KMS-11 (cell line): ENCODE results near the gene MTMR12.

Source experiments
- H2AFZ ChIP-seq: fragments of 200-600 bp; sonication (generic); 2 replicates; pipeline ENCODE4 v1.6.1; 2016; ENCODE audit warnings: antibody characterized with exemption, mixed run types, low read depth
- H3K27ac ChIP-seq: fragments of 200-600 bp; sonication (generic); 2 replicates; pipeline ENCODE4 v1.6.1; 2016; ENCODE audit warnings: mild to moderate bottlenecking, mixed run types
- H3K27me3 ChIP-seq: fragments of 200-600 bp; sonication (generic); 2 replicates; pipeline ENCODE4 v1.6.1; 2017; ENCODE audit warnings: mild to moderate bottlenecking, low read depth, mixed run types, moderate library complexity; ENCODE audit not compliant: insufficient read depth
- H3K36me3 ChIP-seq: fragments of 200-600 bp; sonication (generic); 2 replicates; pipeline ENCODE4 v1.6.1; 2017; ENCODE audit warnings: mild to moderate bottlenecking, mixed run types; ENCODE audit not compliant: insufficient read depth
- H3K4me1 ChIP-seq: fragments of 200-600 bp; sonication (generic); 2 replicates; pipeline ENCODE4 v1.6.1; 2016; ENCODE audit warnings: mild to moderate bottlenecking, low read depth, mixed run types; ENCODE audit not compliant: poor library complexity, severe bottlenecking
- H3K4me2 ChIP-seq: fragments of 200-600 bp; sonication (generic); 2 replicates; pipeline ENCODE4 v1.7.0; 2016; ENCODE audit warnings: mild to moderate bottlenecking, mixed run types
- H3K4me3 ChIP-seq: fragments of 200-600 bp; sonication (generic); IDR thresholded peaks from 2 replicates; pipeline ENCODE4 v1.6.1; 2017; ENCODE audit warnings: low read depth, low read length, mixed read lengths; ENCODE audit not compliant: insufficient read depth
- H3K79me2 ChIP-seq: fragments of 200-600 bp; sonication (generic); 2 replicates; pipeline ENCODE4 v1.6.1; 2016; ENCODE audit warnings: low read depth, mixed run types; ENCODE audit not compliant: insufficient read depth
- H3K9ac ChIP-seq: fragments of 200-600 bp; sonication (generic); 2 replicates; pipeline ENCODE4 v1.6.1; 2016; ENCODE audit warnings: mild to moderate bottlenecking, mixed run types
- H4K20me1 ChIP-seq: fragments of 200-600 bp; sonication (generic); 2 replicates; pipeline ENCODE4 v1.6.1; 2016; ENCODE audit warnings: mild to moderate bottlenecking, mixed run types; ENCODE audit not compliant: insufficient read depth
- TF ChIP-seq, protein P1 (sequence below): fragments of 200-600 bp; sonication (generic); conservative IDR thresholded peaks from 2 replicates; pipeline ENCODE4 v1.6.1; 2017; ENCODE audit warnings: low read depth, mild to moderate bottlenecking, antibody characterized with exemption, low read length, moderate library complexity, mixed read lengths

MTMR12 gene

DNA sequence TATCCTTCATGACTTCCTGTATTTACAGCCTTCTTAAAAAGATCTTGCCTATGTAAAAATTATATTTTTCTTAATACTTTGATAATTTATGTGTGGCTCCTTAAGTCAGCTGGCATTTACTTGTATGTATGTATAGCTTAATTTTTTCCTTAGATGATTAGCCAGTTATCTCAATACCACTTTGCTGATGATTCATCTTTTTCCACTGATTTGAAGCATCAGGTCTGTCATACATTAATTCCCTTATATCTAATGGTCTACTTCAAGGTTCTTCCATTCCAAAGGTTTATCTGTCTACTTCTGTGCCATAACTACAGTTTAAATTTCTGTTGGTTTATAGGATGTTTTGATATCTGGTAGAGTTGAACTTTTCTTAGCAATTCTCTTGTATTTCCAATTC is 44.9 kb upstream of the MTMR12 start:
- H3K27me3 ChIP-seq, result no peaks in the 10 kb centered on the region
- H3K36me3 ChIP-seq, result no peaks in the 10 kb centered on the region; the same call in 1 of the 2 replicates
- no peak overlapping the region for H3K4me3 ChIP-seq
- no peaks in the 10 kb centered on the region for H3K4me1 ChIP-seq
- no peak overlapping the region for H3K9ac ChIP-seq
- no peak overlapping the region for H3K27ac ChIP-seq
- no peaks in the 10 kb centered on the region for H4K20me1 ChIP-seq
- no peak overlapping the region for H3K4me2 ChIP-seq
- no peaks in the 10 kb centered on the region for H3K79me2 ChIP-seq
- no peak overlapping the region for H2AFZ ChIP-seq
- TF ChIP-seq, protein P1, sequence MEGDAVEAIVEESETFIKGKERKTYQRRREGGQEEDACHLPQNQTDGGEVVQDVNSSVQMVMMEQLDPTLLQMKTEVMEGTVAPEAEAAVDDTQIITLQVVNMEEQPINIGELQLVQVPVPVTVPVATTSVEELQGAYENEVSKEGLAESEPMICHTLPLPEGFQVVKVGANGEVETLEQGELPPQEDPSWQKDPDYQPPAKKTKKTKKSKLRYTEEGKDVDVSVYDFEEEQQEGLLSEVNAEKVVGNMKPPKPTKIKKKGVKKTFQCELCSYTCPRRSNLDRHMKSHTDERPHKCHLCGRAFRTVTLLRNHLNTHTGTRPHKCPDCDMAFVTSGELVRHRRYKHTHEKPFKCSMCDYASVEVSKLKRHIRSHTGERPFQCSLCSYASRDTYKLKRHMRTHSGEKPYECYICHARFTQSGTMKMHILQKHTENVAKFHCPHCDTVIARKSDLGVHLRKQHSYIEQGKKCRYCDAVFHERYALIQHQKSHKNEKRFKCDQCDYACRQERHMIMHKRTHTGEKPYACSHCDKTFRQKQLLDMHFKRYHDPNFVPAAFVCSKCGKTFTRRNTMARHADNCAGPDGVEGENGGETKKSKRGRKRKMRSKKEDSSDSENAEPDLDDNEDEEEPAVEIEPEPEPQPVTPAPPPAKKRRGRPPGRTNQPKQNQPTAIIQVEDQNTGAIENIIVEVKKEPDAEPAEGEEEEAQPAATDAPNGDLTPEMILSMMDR, result no peak

DNA sequence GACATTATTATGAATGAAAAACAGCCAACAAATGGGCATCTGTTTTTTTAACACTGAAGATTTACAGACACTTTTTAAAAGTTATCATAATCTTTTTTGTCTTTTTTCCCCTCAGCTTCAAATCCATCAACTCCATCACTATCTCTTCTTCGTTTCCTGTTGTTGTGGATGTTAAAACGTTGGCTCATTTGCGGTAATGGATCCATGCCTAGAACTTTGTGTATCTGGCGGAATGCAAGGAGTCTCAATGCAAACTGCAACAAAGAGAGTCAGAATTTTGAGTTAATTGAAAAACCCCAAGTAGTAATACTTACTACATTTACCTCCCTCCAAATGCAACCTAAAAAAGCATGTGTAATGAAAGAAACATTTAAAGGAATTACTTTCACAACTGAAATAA is 42.9 kb upstream of the MTMR12 start:
- Histone ChIP-seq H4K20me1 (no peaks in the 10 kb centered on the region), H3K36me3 (no peaks in the 10 kb centered on the region; the same call in 1 of the 2 replicates), H3K4me2 (no peak overlapping the region), H3K27me3 (no peaks in the 10 kb centered on the region), H3K79me2 (no peaks in the 10 kb centered on the region), H3K9ac (no peak overlapping the region), H3K27ac (no peak overlapping the region), H2AFZ (no peak overlapping the region), H3K4me3 (no peak overlapping the region), H3K4me1 (no peaks in the 10 kb centered on the region)
- TF ChIP-seq, protein P1, result no peak

DNA sequence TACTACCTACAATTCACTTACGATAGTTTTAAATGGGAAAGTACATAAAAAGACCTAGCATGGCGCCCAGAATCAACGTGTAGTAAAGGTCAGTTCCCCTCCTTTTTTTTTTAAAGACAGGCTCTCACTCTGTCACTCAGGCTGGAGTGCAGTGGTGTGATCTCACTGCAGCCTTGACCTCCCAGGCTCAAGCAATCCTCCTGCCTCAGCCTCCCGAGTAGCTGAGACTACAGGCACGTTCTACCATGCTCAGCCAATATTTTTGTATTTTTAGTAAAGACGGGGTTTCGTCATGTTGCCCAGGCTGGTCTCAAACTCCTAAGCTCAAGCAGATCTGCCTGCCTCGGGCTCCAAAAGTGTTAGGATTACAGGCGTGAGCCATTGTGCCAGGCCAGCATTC is 40.7 kb upstream of the MTMR12 start:
- Histone ChIP-seq H3K4me3 (no peak overlapping the region), H3K36me3 (no peaks in the 10 kb centered on the region; the same call in 1 of the 2 replicates), H3K27me3 (no peaks in the 10 kb centered on the region), H4K20me1 (no peaks in the 10 kb centered on the region), H3K4me2 (no peak overlapping the region), H3K4me1 (no peaks in the 10 kb centered on the region), H3K79me2 (no peaks in the 10 kb centered on the region), H3K9ac (no peak overlapping the region), H3K27ac (no peak overlapping the region), H2AFZ (no peak overlapping the region)
- TF ChIP-seq, protein P1, result no peak

DNA sequence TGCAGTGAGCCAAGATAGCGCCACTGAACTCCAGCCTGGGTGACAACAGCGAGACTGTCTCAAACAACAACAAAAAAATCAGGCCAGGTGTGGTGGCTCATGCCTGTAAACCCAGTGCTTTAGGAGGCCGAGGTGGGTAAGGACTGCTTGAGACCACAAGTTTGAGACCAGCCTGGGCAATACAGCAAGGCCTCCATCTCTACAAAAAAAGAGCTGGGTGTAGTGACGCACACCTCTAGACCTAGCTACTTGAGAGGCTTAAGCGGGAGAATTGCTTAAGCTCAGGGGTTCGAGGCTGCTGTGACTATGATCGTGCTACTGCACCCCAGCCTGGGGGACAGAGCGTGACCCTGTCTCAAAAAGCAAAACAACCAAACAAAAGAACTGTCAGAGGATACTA is 39.9 kb upstream of the MTMR12 start:
- Histone ChIP-seq H3K27me3 (no peaks in the 10 kb centered on the region), H3K4me2 (no peak overlapping the region), H3K4me3 (no peak overlapping the region), H3K79me2 (no peaks in the 10 kb centered on the region), H3K9ac (no peak overlapping the region), H4K20me1 (no peaks in the 10 kb centered on the region), H3K4me1 (no peaks in the 10 kb centered on the region), H3K36me3 (no peaks in the 10 kb centered on the region; the same call in 1 of the 2 replicates), H3K27ac (no peak overlapping the region), H2AFZ (no peak overlapping the region)
- TF ChIP-seq, protein P1, result no peak
